Osteoblast (primary cell): ENCODE data around the gene MAGEA9B. TPM values are rescaled to one million over a fixed set of nuclear protein-coding genes. Genes with fewer than 3 reads are reported as not detected.
"Not testable (repeated sequence)": the region's sequence is repeated elsewhere in the genome, so short reads cannot be mapped to it uniquely, and the experiment has no call there.

ENCODE experiments used
- DNase-seq: peaks from one replicate; pipeline ENCODE4 v3.0.0; 2011; ENCODE audit warnings: low spot score, mixed read lengths; ENCODE audit not compliant: insufficient read length; ENCODE audit errors: missing footprints
- H2AFZ ChIP-seq: 2 replicates; pipeline ENCODE4 v1.6.0; 2011; ENCODE audit warnings: mild to moderate bottlenecking, low read length
- H3K27ac ChIP-seq: 2 replicates; pipeline ENCODE4 v1.5.1; 2011; ENCODE audit warnings: mild to moderate bottlenecking, low read depth, low read length, moderate library complexity
- H3K27me3 ChIP-seq: 2 replicates; pipeline ENCODE4 v1.6.0; 2012; ENCODE audit warnings: mild to moderate bottlenecking, control low read depth, inconsistent platforms, low read length, moderate library complexity; ENCODE audit not compliant: insufficient read depth
- H3K36me3 ChIP-seq: 2 replicates; pipeline ENCODE4 v1.5.1; 2011; ENCODE audit warnings: mild to moderate bottlenecking, low read length, control low read depth, moderate library complexity; ENCODE audit not compliant: insufficient read depth
- H3K4me1 ChIP-seq: 2 replicates; pipeline ENCODE4 v1.5.1; 2011; ENCODE audit warnings: mild to moderate bottlenecking, low read length, control low read depth, moderate library complexity; ENCODE audit not compliant: insufficient read depth
- H3K4me2 ChIP-seq: 2 replicates; pipeline ENCODE4 v1.6.0; 2011; ENCODE audit warnings: mild to moderate bottlenecking, low read length; ENCODE audit not compliant: insufficient read depth
- H3K4me3 ChIP-seq: fragments of 200-600 bp; sonication (generic); 3 replicates; pipeline ENCODE4 v1.5.1; 2012; ENCODE audit warnings: mild to moderate bottlenecking, low read length, inconsistent platforms; ENCODE audit not compliant: insufficient read depth
- H3K79me2 ChIP-seq: 2 replicates; pipeline ENCODE4 v1.6.0; 2012; ENCODE audit warnings: mild to moderate bottlenecking, low read length, control low read depth, inconsistent platforms; ENCODE audit not compliant: insufficient read depth
- H3K9me3 ChIP-seq: 2 replicates; pipeline ENCODE4 v1.5.1; 2011; ENCODE audit warnings: low read depth, low read length, control low read depth
- H4K20me1 ChIP-seq: 2 replicates; pipeline ENCODE4 v1.6.0; 2012; ENCODE audit warnings: mild to moderate bottlenecking, low read length, control low read depth; ENCODE audit not compliant: insufficient read depth
- CTCF ChIP-seq: IDR thresholded peaks from 2 replicates; pipeline ENCODE4 v1.5.1; 2011; ENCODE audit warnings: mild to moderate bottlenecking, low read depth, low read length, moderate library complexity; ENCODE audit errors: extremely low read depth
- total RNA-seq: library from RNA; depleted of rRNA; stranded (reverse); fragments of >200 nt; gene quantifications from 2 replicates; pipeline ENCODE4 v1.2.3, GENCODE V29; 2012

MAGEA9B gene
- not detected in 2 replicates for total RNA-seq

GRCh38 chrX:149587359-149587758 is at the start of gene MAGEA9B:
MAGEA9B (minus strand) TSS chrX:149587459; CDS start chrX:149583179, 4,280 bp downstream.
- not testable (repeated sequence) for DNase-seq, H4K20me1 ChIP-seq, H2AFZ ChIP-seq, H3K79me2 ChIP-seq, H3K36me3 ChIP-seq, H3K27ac ChIP-seq, H3K4me2 ChIP-seq, H3K27me3 ChIP-seq, H3K9me3 ChIP-seq, H3K4me1 ChIP-seq, H3K4me3 ChIP-seq

GRCh38 chrX:149633511-149633910 is 46.3 kb upstream of the MAGEA9B start:
- Histone ChIP-seq H3K27me3 (peaks cover 3% of the 10 kb centered on the region), H3K36me3 (no peaks in the 10 kb centered on the region), H3K4me2 (no peak overlapping the region), H3K27ac (no peak overlapping the region), H3K9me3 (no peaks in the 10 kb centered on the region), H3K4me1 (peaks cover 6% of the 10 kb centered on the region), H2AFZ (no peak overlapping the region), H3K79me2 (peaks cover 19% of the 10 kb centered on the region), H3K4me3 (no peak overlapping the region), H4K20me1 (peaks cover 19% of the 10 kb centered on the region)
- DNase-seq, result no peak
- no peak for TF ChIP-seq CTCF

GRCh38 chrX:149631234-149632165 is 44.2 kb upstream of the MAGEA9B start, which contains the start of gene TMEM185A:
TMEM185A (minus strand) TSS chrX:149631792; CDS start chrX:149631580, 212 bp downstream.
- peak; percentile 91 for DNase-seq
- H3K27ac ChIP-seq, result no peak within 1 kb of the TSS
- H3K9me3 ChIP-seq, result no peaks in the 10 kb centered on the region

GRCh38 chrX:149630681-149631233 is 43.5 kb upstream of the MAGEA9B start:
- Histone ChIP-seq H3K27ac (no peak overlapping the region), H4K20me1 (peaks cover 21% of the 10 kb centered on the region), H3K4me1 (peaks cover 6% of the 10 kb centered on the region), H3K9me3 (no peaks in the 10 kb centered on the region), H3K79me2 (peaks cover 38% of the 10 kb centered on the region), H3K36me3 (no peaks in the 10 kb centered on the region), H2AFZ (peak overlapping the region; percentile 82), H3K27me3 (peaks cover 3% of the 10 kb centered on the region), H3K4me3 (peak overlapping the region; percentile 70), H3K4me2 (peak overlapping the region; percentile 76)
- peak; percentile 23 for TF ChIP-seq CTCF
- DNase-seq, result peak; percentile 76

More at GRCh38 chrX:149631234-149632165, 44.2 kb upstream of the MAGEA9B start, which contains the start of gene TMEM185A:
- Histone ChIP-seq H3K4me2 (peak within 1 kb of the TSS; percentile 79), H3K4me3 (peak within 1 kb of the TSS; percentile 70), H3K27me3 (peaks cover 3% of the 10 kb centered on the region), H4K20me1 (peaks cover 21% of the 10 kb centered on the region), H3K4me1 (peaks cover 6% of the 10 kb centered on the region), H2AFZ (peak within 1 kb of the TSS; percentile 82), H3K79me2 (peaks cover 31% of the 10 kb centered on the region), H3K36me3 (no peaks in the 10 kb centered on the region)
- TF ChIP-seq CTCF, result no peak
